Activated naive CD4-positive, alpha-beta T cell treated with anti-CD3 and anti-CD28 coated beads, Interleukin-2, amount 10 ng/mL, durations not matched to agents 5 hours and 36 hours (primary cell): ENCODE results near the gene MAGOHB. TPM values are rescaled to one million over a fixed set of nuclear protein-coding genes. Genes with fewer than 3 reads are reported as not detected.

Source experiments
- total RNA-seq, 2 experiments: library from RNA; stranded (reverse); gene quantifications; one replicate each; pipeline ENCODE4 v1.2.3, GENCODE V29; 2021

The MAGOHB gene
- 10 to 100 TPM; 29.7 to 35.7 TPM for total RNA-seq

GRCh38 chr12:10613349-10614055 lies at the start of gene MAGOHB:
Gene MAGOHB, minus strand, starts transcription at chr12:10613609. Its CDS starts 77 bp downstream, at chr12:10613532.

Other genes starting within 250 kb of the MAGOHB start
- gene KLRK1, start 223.6 kb downstream of the MAGOHB start, total RNA-seq = 1 to 10 TPM in 1 of 2 experiments, under 1 TPM in 1; 0.87 to 1.5 TPM
- not detected for gene KLRC4, start 203.9 kb downstream of the MAGOHB start, total RNA-seq
- under 1 TPM in 1 of 2 experiments, not detected in 1; 0.30 TPM for gene KLRC3, start 193.0 kb downstream of the MAGOHB start, total RNA-seq
- not detected for gene KLRC2, start 177.6 kb downstream of the MAGOHB start, total RNA-seq
- gene KLRC1, start 160.2 kb downstream of the MAGOHB start, total RNA-seq = not detected
- 1 to 10 TPM; 1.5 to 2.6 TPM for gene EIF2S3B, start 107.7 kb downstream of the MAGOHB start, total RNA-seq
- under 1 TPM; 0.34 to 0.68 TPM for gene STYK1, start 60.4 kb upstream of the MAGOHB start, total RNA-seq
- gene YBX3, start 109.7 kb upstream of the MAGOHB start, total RNA-seq = 10 to 100 TPM; 39.7 to 41.8 TPM
- not detected for gene TAS2R7, start 189.0 kb upstream of the MAGOHB start, total RNA-seq
- not detected for gene TAS2R8, start 193.7 kb upstream of the MAGOHB start, total RNA-seq
- not detected for gene TAS2R9, start 196.6 kb upstream of the MAGOHB start, total RNA-seq
- under 1 TPM; 0.25 to 0.36 TPM for gene TAS2R10, start 212.7 kb upstream of the MAGOHB start, total RNA-seq
- 1 to 10 TPM; 1.5 to 1.8 TPM for gene PRR4, start 235.9 kb upstream of the MAGOHB start, total RNA-seq